H1 (cell line): Measurements from ENCODE around the gene DGKD. TPM values are rescaled to one million over a fixed set of nuclear protein-coding genes. Genes with fewer than 3 reads are reported as not detected.

Experiments used
- CBX8 ChIP-seq: fragments of 300-800, 300-1000 bp; sonication (generic); IDR thresholded peaks from 2 replicates; pipeline ENCODE4 v1.7.1; 2016; ENCODE audit warnings: low read depth, low read length, borderline replicate concordance
- CHD7 ChIP-seq: fragments of 300-600 bp; sonication (generic); IDR thresholded peaks from 2 replicates; pipeline ENCODE4 v1.7.1; 2012; ENCODE audit warnings: low read length, moderate library complexity, mild to moderate bottlenecking, inconsistent platforms; ENCODE audit not compliant: insufficient replicate concordance
- RXRA ChIP-seq: IDR thresholded peaks from 2 replicates; pipeline ENCODE4 v1.6.1; 2011; ENCODE audit warnings: low read depth, mild to moderate bottlenecking, low read length, moderate library complexity; ENCODE audit not compliant: insufficient read depth
- SRF ChIP-seq: IDR thresholded peaks from 2 replicates; pipeline ENCODE4 v1.6.1; 2011; ENCODE audit warnings: mild to moderate bottlenecking, low read depth, low read length, moderate library complexity
- polyA plus RNA-seq, 7 experiments: library from polyadenylated mRNA; depleted of rRNA in 3 of 7; stranded (reverse) in 5 of 7; unstranded in 2 of 7; fragments of >200 nt in 5 of 7; fragments of 200-250 nt in 2 of 7; gene quantifications; 1 replicate in 5 of 7; 2 replicates in 1 of 7; 4 replicates in 1 of 7; pipeline versions ENCODE4 v1.2.1 to v1.2.3, GENCODE V29; 2011 to 2013; ENCODE audit warnings: missing spikeins in 2 of 7, mixed read lengths in 2 of 7
- total RNA-seq: library from RNA; stranded (reverse); fragmentation: NEBNext Ultra II Directional; extraction: Animal tissue kit (Norgen Biotek cat#: 25700); gene quantifications from 2 replicates; pipeline ENCODE4 v1.2.1, GENCODE V29; 2021

DGKD gene
- total and polyA plus RNA-seq, 2 of the 8 experiments (the other 6 are each of a cell fraction or from before 2014, with no cell fraction given): 7.7 to 30.9 TPM

GRCh38 chr2:233325814-233326213, 28.5 kb upstream of the DGKD start (continued):
- TF ChIP-seq CHD7 (no peak), SRF (no peak), CBX8 (no peak), RXRA (no peak)
